Chondrocyte (in vitro differentiated cells): ENCODE data around the gene ABHD16A. TPM values are rescaled to one million over a fixed set of nuclear protein-coding genes. Genes with fewer than 3 reads are reported as not detected.

ENCODE experiments used
- DNase-seq: peaks from one replicate; pipeline ENCODE4 v3.0.0; 2021; ENCODE audit warnings: mixed read lengths, low spot score
- H3K27ac Mint-ChIP-seq: one replicate; pipeline ENCODE4 v1.8.0; 2021; ENCODE audit warnings: mild to moderate bottlenecking, moderate library complexity, mixed read lengths; ENCODE audit not compliant: unreplicated experiment
- H3K27me3 Mint-ChIP-seq: 2 replicates; pipeline ENCODE4 v1.8.0; 2021; ENCODE audit warnings: low read depth, mixed read lengths
- H3K36me3 Mint-ChIP-seq: 2 replicates; pipeline ENCODE4 v1.8.0; 2021; ENCODE audit warnings: low read depth, mixed read lengths
- H3K4me1 Mint-ChIP-seq: 2 replicates; pipeline ENCODE4 v1.8.0; 2021; ENCODE audit warnings: low read depth, mild to moderate bottlenecking, mixed read lengths
- H3K4me3 Mint-ChIP-seq: one replicate; pipeline ENCODE4 v1.8.0; 2021; ENCODE audit warnings: mild to moderate bottlenecking, moderate library complexity, mixed read lengths; ENCODE audit not compliant: unreplicated experiment
- H3K9me3 Mint-ChIP-seq: 2 replicates; pipeline ENCODE4 v1.8.0; 2021; ENCODE audit warnings: low read depth, mixed read lengths
- total RNA-seq: library from RNA; stranded (reverse); gene quantifications from 3 replicates; pipeline ENCODE4 v1.2.1, GENCODE V29; 2021
- TF ChIP-seq, protein P1 (sequence below): fragments of 200-600 bp; sonication (generic); IDR thresholded peaks from 2 replicates; pipeline ENCODE4 v1.5.0; 2021; ENCODE audit warnings: antibody characterized with exemption, mild to moderate bottlenecking, moderate library complexity

ABHD16A gene
- total RNA-seq, 1 donor from 2014 or later: 27.8 TPM

DNA sequence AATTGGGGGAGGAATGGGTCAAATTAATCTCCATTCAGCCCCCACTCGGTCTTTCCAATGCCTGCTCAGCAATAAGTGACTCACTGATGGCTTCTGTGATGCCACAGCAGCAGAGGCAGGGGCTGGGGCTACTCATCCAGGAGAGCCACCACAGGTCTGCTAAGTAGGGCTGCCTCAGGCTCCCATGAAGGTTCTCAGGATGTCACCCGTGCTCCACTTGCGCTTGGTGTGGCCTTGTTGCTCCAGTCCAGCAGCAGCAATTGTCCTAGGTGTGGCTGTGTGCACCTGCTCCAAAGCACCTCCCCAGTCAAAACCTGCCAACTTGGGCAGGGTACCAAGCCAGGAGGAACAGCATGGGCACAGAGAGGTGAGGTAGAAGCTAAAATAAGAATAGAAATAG is 19.0 kb upstream of the ABHD16A start:
- peaks cover 17% of the 10 kb centered on the region for H3K36me3 Mint-ChIP-seq
- H3K27ac Mint-ChIP-seq: no peak overlapping the region
- no peaks in the 10 kb centered on the region for H3K9me3 Mint-ChIP-seq
- H3K4me3 Mint-ChIP-seq: no peak overlapping the region
- TF ChIP-seq, protein P1, sequence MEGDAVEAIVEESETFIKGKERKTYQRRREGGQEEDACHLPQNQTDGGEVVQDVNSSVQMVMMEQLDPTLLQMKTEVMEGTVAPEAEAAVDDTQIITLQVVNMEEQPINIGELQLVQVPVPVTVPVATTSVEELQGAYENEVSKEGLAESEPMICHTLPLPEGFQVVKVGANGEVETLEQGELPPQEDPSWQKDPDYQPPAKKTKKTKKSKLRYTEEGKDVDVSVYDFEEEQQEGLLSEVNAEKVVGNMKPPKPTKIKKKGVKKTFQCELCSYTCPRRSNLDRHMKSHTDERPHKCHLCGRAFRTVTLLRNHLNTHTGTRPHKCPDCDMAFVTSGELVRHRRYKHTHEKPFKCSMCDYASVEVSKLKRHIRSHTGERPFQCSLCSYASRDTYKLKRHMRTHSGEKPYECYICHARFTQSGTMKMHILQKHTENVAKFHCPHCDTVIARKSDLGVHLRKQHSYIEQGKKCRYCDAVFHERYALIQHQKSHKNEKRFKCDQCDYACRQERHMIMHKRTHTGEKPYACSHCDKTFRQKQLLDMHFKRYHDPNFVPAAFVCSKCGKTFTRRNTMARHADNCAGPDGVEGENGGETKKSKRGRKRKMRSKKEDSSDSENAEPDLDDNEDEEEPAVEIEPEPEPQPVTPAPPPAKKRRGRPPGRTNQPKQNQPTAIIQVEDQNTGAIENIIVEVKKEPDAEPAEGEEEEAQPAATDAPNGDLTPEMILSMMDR: no peak
- no peaks in the 10 kb centered on the region for H3K4me1 Mint-ChIP-seq
- no peaks in the 10 kb centered on the region for H3K27me3 Mint-ChIP-seq
- no peak for DNase-seq

DNA sequence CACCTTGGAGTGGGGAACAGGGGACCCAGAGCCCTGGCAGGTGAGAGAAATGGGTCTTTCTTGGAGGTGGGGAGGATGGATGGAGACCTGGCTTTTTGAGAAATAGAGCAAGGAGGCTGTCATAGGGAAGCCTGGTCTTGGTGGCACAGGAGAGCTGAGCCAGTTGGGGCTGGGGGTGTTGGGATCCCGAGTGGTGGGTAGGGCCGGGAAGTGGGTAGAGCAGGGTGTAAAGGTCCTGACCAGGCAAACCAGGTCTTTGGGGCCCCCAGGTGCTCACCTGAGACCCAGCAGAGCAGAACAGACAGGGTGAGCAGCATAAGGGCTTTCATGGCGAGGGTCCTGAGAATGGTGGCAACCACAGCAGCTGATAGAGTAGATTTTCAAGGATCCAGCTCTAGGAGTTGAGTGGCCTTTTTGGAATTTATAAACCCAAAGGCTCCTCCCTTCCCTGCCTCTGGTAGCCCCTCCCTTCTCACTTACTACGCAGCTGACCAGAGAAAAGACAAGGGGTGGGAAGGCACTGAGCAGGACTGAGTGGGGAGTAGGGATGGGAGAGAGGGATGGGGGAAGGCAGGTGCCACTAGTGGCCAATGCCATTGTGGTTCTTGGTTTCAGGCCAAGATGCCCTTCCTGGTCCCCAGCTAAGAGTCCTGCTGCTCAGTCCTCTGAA is 18.4 kb upstream of the ABHD16A start, which contains the start of gene LY6G6C:
LY6G6C (minus strand) TSS at position 396 of the 670 bp plus-strand sequence; CDS start at position 329, 67 bp downstream.
- DNase-seq: no peak
- Mint-ChIP-seq H3K36me3 (peaks cover 11% of the 10 kb centered on the region), H3K4me3 (no peak within 1 kb of the TSS), H3K27me3 (no peaks in the 10 kb centered on the region), H3K4me1 (no peaks in the 10 kb centered on the region), H3K27ac (no peak within 1 kb of the TSS), H3K9me3 (no peaks in the 10 kb centered on the region)
- TF ChIP-seq, protein P1: no peak

DNA sequence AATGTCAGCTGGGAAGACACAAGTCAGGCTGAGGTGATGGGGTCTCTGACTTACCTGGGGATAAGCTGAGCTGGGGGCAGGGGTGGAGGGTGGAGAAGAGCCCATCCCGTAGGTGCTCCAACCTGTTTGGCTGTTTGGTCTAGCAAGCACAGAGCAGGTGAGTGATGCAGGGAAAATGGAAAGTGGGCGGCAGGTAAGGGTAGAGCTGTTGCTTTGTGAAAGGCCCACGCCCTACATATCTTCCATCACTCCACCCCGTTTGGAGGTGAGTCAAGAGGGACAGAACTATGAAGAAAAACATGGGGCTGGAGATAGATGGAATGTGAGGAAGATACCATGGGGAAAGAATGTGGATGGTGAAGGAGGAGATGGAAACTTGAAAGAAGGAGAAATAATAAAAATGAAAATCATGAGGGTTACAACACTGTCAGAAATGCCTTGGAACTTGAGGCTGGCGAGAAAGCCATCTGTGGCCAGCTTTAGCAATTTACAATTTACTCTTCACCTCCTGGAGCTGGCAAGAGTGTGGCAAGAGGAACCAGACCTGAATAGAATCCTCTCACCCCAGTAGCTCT is 17.2 kb upstream of the ABHD16A start:
- peaks cover 2% of the 10 kb centered on the region for H3K36me3 Mint-ChIP-seq
- no peak overlapping the region for H3K27ac Mint-ChIP-seq
- no peaks in the 10 kb centered on the region for H3K27me3 Mint-ChIP-seq
- H3K4me3 Mint-ChIP-seq: no peak overlapping the region
- no peaks in the 10 kb centered on the region for H3K4me1 Mint-ChIP-seq
- H3K9me3 Mint-ChIP-seq: no peaks in the 10 kb centered on the region
- TF ChIP-seq, protein P1: no peak
- no peak for DNase-seq

DNA sequence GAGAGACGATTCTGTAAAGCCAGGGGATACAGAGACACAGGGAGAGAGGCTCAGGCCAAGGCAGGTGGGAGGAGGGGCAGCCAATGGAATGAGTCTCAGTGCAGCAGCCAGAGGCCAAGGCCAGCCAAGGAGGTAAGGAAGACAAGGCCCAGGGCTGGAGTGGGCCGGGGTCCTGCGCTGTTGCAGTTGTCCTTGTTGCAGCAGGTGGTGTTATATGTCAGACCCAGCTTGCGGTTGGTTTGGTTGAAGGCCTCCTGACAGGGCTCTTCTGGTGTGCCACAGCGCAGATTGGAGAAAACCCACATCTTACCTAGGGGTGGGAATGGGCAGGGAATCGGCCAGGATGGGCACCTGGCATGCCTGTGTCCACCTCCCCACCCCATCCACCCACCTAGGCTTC is 15.9 kb upstream of the ABHD16A start:
- H3K4me3 Mint-ChIP-seq: no peak overlapping the region
- H3K4me1 Mint-ChIP-seq: no peaks in the 10 kb centered on the region
- no peaks in the 10 kb centered on the region for H3K27me3 Mint-ChIP-seq
- no peak for DNase-seq
- H3K36me3 Mint-ChIP-seq: no peaks in the 10 kb centered on the region
- TF ChIP-seq, protein P1: no peak
- no peak overlapping the region for H3K27ac Mint-ChIP-seq
- no peaks in the 10 kb centered on the region for H3K9me3 Mint-ChIP-seq

DNA sequence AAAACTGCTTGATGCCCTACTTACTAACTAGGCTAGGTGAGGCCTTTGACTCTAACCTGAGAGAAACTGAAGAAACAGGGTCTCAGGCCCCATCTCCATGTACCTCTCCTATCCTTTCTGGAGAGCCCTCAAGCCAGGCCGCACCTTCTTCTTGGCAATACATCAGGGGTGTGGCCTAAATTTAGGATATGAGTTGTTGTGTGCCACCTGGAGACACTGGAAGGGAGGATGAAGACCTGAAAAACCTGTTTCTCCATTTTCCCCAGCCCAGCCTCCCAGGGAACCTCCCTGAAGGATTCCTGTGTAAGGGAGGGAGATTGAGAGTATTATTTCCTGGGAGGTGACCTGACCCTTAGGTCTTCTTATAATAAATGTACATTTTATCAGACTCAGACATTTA is 15.1 kb upstream of the ABHD16A start:
- H3K27me3 Mint-ChIP-seq: no peaks in the 10 kb centered on the region
- DNase-seq: no peak
- no peaks in the 10 kb centered on the region for H3K9me3 Mint-ChIP-seq
- H3K27ac Mint-ChIP-seq: no peak overlapping the region
- H3K4me3 Mint-ChIP-seq: no peak overlapping the region
- TF ChIP-seq, protein P1: no peak
- no peaks in the 10 kb centered on the region for H3K36me3 Mint-ChIP-seq
- H3K4me1 Mint-ChIP-seq: no peaks in the 10 kb centered on the region
